HG02885 (cell line): Measurements from ENCODE around the gene FOXP1.

Experiments
- ATAC-seq: cut with Tn5 transposase; IDR thresholded peaks from one replicate; pipeline ENCODE4 v1.9.1; 2021; ENCODE audit warnings: mild to moderate bottlenecking; ENCODE audit not compliant: unreplicated experiment, poor library complexity

Gene FOXP1

DNA sequence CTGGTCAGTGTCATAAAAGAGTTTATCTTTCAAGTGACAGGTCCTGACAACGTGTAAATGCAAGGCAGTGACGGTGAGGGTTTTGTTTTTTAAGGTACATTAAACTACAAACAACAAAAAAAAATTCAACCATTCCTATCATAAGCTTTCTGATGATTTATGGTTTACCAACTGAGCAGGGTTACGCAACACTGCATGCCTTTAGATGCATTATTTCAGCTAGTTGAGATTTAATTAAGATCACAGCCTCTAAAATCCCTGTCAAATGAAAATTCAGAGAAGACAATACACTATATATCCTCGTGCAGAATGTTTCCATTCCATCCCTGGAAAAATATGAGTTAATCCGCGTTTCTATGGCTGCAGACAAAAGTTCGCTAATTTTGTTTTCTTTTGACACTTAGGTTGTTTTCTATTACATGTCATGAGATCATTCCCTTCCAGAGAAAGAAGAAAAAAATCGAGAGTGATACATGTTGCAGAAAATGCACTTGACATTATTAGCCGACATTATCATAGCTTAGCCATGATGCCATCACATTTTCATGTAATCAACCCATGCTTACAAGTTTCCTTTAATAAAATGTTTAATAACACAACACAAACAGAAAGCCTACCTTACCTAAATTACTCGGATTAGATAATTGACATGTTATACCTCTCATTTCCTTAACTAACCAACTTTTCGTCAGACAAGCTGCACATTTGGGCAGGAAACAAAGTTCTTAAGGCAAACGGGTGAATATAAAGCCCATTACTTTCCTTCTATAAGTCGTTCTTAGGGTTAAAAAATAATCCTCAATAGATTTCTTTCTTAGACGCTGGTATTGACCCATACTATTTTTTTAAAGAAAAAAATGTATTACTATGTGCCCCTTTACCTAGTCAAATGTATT lies 521.2 kb downstream of the FOXP1 start:
- ATAC-seq = no peak

DNA sequence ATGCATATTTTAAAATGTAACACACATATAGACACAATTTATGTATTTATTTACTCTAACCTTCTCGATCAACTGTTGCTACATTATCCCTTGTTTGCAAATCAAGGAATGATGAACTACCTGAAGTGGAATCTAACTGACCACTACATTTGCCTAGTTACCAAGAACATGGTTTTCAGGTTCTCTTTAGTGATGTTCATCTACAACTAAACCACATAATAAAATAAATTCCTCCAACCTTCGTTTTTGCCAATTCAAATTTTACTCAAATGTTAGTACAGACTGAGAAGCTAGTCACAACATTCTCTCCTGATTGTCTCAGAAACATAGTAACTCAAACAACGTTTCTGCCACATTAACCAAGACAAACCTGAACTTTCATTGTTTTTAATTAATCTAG lies 521.9 kb downstream of the FOXP1 start:
- ATAC-seq = no peak

GRCh38 chr3:71061037-71061436 lies 522.5 kb downstream of the FOXP1 start:
- no peak for ATAC-seq

GRCh38 chr3:71060536-71060935 lies 523.0 kb downstream of the FOXP1 start:
- no peak for ATAC-seq

DNA sequence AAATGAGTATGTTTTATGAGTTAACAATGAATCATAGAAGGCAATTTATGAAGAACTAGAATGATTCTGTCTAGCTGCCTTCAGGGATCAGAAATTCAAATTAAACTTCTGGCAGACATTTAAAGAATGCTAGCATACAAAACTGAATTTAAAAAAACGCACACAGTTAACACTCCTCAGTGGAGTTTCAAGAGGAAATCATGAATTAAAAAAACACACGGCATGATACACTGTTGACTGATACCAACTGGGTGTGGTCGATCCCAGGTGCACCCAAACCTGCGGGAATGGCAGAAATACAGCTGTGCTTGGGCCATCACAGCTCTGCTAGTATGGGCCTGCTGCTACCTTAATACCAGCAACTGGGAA lies 526.0 kb downstream of the FOXP1 start:
- no peak for ATAC-seq

DNA sequence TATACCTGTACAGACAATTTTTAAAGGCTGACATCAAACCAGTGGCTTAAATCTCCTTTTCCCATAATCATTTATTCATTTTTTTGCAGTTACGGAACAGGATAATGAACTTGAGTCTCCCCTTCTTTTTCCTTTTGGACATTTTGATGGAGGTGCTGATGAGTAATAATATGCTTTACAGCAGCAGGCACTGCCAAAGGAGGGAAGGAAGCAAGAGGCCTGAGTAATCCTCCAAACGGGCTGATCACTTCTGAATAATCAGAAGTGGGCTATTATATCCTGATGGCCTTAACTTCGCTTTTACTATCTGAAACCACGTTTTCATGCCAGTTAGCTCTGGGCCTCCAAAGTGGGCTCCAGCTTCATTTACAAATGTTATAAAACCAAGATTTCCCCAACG lies 527.2 kb downstream of the FOXP1 start:
- ATAC-seq = no peak

DNA sequence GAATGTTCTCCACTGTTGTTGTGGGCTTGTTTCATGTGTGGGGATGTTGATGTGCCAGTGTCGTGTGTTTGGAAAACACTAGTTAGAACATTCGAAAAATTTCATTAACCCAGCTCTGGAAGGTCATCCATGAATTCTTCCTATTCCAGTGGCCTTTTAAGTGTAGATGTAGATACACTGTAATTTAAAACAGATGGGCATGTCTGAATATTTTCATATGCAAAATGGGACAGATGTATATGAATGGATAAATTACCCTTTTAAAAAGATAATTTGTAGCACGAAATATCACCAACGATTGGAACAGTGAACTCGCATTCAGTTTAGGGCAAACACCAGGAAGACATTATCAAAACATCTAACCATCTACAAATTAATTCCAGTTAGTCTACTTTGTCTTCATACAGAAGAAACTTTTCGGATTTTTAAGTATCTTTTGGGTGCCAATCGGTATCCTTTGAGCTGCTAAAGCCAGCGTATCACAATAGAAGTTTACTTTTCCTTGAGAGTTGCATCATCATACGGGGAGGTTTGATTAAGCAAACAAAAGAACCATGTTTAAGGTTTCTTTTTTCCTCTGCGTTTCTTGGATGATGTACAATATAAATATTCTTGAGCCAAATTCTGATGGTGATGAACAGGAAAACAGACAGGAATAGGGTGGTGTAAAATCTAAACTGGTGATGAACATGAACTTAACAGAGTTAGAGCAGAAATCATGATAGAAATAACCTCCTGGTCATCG lies 528.1 kb downstream of the FOXP1 start:
- ATAC-seq = no peak

GRCh38 chr3:71054312-71054711 lies 529.2 kb downstream of the FOXP1 start:
- no peak for ATAC-seq

GRCh38 chr3:71053495-71053894 lies 530.0 kb downstream of the FOXP1 start:
- ATAC-seq = no peak

- ATAC-seq = no peak
These were observed 530.8 kb downstream of the FOXP1 start for GRCh38 chr3:71052716-71053115.

DNA sequence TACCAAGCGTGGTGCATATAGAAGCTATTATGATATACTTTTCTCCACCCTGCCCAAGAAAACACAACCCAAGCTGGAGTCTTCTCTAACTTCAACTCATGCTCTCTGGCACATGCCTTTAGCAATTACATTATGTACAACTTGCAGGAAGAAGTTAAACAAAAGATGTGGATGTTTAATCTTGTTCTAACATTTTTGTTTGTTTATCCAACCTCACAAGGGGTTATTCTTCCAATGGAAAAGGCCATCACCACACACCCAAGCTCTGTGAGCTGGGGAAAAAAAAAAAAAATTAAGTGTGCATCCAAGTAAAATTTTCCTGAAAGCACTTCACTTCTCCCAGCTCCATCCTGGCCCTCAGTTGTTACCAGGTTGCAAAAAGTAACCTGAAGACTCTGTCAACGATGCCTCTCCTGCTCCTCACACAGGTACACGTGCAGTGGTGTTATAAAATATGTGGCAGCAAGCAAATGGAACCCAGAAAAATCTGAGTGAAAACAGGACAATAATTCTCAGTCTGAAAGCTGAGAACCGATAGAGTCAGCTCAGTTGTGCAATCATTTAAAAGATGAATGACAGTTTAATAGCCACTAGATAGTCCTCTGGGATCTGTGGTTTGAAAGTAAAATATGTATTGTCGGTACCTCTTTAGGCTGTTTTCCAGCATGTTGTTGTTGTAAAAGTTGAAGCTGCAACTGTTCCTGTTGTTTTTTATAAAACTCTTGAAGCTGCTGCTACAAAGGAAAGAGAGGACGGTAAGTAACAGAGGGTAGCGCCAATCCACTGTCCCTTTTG lies 531.4 kb downstream of the FOXP1 start:
- no peak for ATAC-seq

- no peak for ATAC-seq
These were observed 532.3 kb downstream of the FOXP1 start for GRCh38 chr3:71051259-71051595.

DNA sequence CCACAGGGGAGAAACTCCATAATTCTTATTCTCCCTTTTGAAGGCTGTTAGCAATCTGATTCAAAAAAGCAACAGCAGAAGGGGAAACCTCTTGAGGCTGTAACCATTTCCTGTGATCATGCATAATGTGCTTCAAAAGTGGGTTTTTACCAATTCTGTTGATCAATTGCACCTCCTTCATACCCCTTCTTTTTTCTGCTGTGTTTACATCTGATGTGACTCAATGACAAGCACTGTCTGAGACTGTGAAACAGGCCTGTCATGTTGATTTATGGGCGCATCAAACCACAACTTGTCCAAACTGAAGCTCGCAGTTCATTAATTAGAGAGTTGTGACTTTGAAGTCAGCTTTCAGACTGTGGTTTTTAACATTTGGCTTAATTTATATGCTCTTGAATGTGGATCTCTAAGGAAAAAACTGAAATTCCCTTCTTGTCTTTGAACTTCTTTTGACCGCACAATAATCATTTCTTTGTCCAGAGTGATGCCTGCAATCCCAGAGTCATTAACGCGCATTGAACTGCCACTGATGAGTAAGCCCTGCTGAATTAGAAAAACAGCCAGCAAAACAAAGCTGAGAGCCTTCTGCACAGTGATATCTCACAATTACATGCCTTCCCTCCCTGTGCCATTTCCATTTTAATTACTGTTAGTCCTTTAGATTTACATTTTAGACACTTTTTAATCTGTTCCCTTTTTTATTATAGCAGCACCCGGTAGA lies 532.8 kb downstream of the FOXP1 start:
- ATAC-seq = no peak

GRCh38 chr3:71050166-71050537 lies 533.4 kb downstream of the FOXP1 start:
- ATAC-seq = no peak

DNA sequence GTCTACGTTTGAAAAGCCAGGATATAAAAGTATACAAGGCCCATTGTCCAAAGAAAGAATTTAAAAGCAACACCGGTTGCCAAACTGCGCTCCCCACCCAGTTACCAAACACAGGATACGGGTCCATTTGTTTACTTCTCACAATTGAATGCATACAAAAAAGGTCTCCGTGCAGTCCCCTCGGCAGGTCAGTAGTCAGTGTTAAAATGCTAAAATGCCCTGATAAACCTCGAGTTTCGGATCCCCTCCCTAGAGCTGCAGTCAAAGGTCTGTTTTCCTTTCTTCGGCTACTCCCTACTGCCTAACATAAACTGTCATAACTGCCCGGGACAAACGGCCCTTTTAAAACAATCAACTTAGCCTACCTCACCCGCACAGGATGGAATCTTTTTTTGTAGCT lies 534.6 kb downstream of the FOXP1 start:
- no peak for ATAC-seq

- no peak for ATAC-seq
These were observed 535.7 kb downstream of the FOXP1 start for GRCh38 chr3:71047616-71048531.

GRCh38 chr3:71046791-71047190 lies 536.7 kb downstream of the FOXP1 start:
- no peak for ATAC-seq

GRCh38 chr3:71045917-71046282 lies 537.6 kb downstream of the FOXP1 start:
- ATAC-seq = peak; percentile 59

DNA sequence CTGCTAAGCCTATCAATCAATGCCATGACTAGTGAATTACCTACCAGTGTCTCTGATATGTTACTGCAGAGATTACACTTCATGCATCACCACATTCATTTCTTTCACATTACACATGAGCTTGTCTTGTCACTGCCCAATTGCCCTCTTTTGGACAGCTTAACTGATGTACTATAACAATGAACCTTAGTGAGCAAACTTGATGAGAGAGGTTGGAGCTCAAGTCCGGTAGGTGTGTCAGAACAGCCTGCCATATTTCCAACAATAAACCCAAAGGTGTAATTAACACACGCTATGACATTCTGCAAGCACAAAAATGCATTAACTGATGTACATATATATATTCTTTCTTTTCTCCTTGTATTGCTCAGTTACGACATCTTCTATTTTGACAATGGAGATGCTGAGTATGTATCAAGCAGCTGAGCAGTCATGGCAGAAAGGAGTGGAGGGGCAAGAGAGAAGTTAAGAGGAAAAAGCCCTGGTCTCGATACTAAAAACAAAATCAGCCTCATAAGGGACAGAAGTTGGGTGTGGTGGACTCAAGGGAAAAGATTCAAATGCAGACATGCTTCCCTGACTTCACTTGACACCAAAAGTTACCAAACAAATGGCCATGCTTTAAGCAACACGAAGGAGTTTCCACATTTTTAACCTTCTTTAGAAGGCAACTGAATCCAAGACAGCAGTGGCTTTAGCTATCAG lies 538.2 kb downstream of the FOXP1 start:
- no peak for ATAC-seq
